MCF 10A (cell line): Measurements from ENCODE around the gene TSPAN4. TPM values are rescaled to one million over a fixed set of nuclear protein-coding genes. Genes with fewer than 3 reads are reported as not detected.

Source experiments
- BruUV-seq: library from RNA; stranded (reverse); fragments of 400-500 nt; replicated peaks from 2 replicates; lab custom pipeline; 2021; lab: Mats Ljungman, UMichigan
- CTCF ChIA-PET: fragments of 300-600 bp; sonication (Branson Sonifier 250); formaldehyde crosslinking; extraction: SDS; loops from one replicate; lab custom pipeline; 2021; ENCODE audit warnings: antibody characterized with exemption, inconsistent platforms; lab: Yijun Ruan, JAX
- POLR2A ChIA-PET: fragments of 300-600, 350-650 bp; sonication (Branson Sonifier 250); formaldehyde crosslinking; extraction: SDS; loops from one replicate; lab custom pipeline; 2020; ENCODE audit warnings: antibody characterized with exemption, inconsistent platforms; lab: Yijun Ruan, JAX
- DNase-seq: peaks from one replicate; pipeline ENCODE4 v3.0.0-alpha.2; 2018; ENCODE audit not compliant: unreplicated experiment
- H3K27ac Mint-ChIP-seq: one replicate; pipeline ENCODE4 v1.8.0; 2022; ENCODE audit warnings: mild to moderate bottlenecking, low read depth, mixed read lengths; ENCODE audit not compliant: unreplicated experiment
- H3K27me3 Mint-ChIP-seq: one replicate; pipeline ENCODE4 v1.8.0; 2022; ENCODE audit warnings: mixed read lengths; ENCODE audit not compliant: insufficient read depth, unreplicated experiment
- H3K36me3 Mint-ChIP-seq: one replicate; pipeline ENCODE4 v1.8.0; 2022; ENCODE audit warnings: mild to moderate bottlenecking, moderate library complexity, mixed read lengths; ENCODE audit not compliant: insufficient read depth, unreplicated experiment
- H3K4me1 Mint-ChIP-seq: one replicate; pipeline ENCODE4 v1.8.0; 2022; ENCODE audit warnings: mixed read lengths; ENCODE audit not compliant: insufficient read depth, unreplicated experiment
- H3K4me3 Mint-ChIP-seq: one replicate; pipeline ENCODE4 v1.8.0; 2022; ENCODE audit warnings: mild to moderate bottlenecking, moderate library complexity, mixed read lengths; ENCODE audit not compliant: unreplicated experiment
- H3K9me3 Mint-ChIP-seq: one replicate; pipeline ENCODE4 v1.8.0; 2022; ENCODE audit warnings: mixed read lengths; ENCODE audit not compliant: unreplicated experiment
- CTCF ChIP-seq: fragments of 200-600 bp; IDR thresholded peaks from one replicate; pipeline ENCODE4 v1.8.0; 2022; ENCODE audit warnings: antibody characterized with exemption, mild to moderate bottlenecking; ENCODE audit not compliant: unreplicated experiment
- intact Hi-C: fragments of 100-400 bp; cut with micrococcal nuclease; formaldehyde crosslinking; loops from 2 replicates; pipeline ENCODE4 v1.14.1; 2022
- total RNA-seq: library from RNA; stranded (reverse); gene quantifications from 2 replicates; pipeline ENCODE4 v1.2.3, GENCODE V29; 2022

The TSPAN4 gene
- total RNA-seq, 1 experiment from 2014 or later, result 148 TPM

- BruUV-seq, result no TSS peak
- Mint-ChIP-seq H3K4me3 (no peak overlapping the region), H3K27ac (no peak overlapping the region), H3K4me1 (no peaks in the 10 kb centered on the region), H3K9me3 (no peaks in the 10 kb centered on the region), H3K36me3 (peaks cover 33% of the 10 kb centered on the region), H3K27me3 (no peaks in the 10 kb centered on the region)
- no peak for TF ChIP-seq CTCF
- intact Hi-C loops, result loop anchor here (5.0 kb wide), 1 partner anchor 37 kb away; no protein-coding TSS in a partner anchor
- CTCF ChIA-PET, result interaction anchor here (1.1 to 1.2 kb wide), 2 partner anchors 23 to 93 kb away, joined by 3 to 5 read pairs; partner anchors contain the start of gene GATD1
- POLR2A ChIA-PET, result interaction anchor here (0.9 to 1.4 kb wide), 3 partner anchors 9 to 20 kb away, joined by 3 to 6 read pairs (median 6); partner anchors contain the start of gene RPLP2
- no peak for DNase-seq
Measured at GRCh38 chr11:799641-800316, 42.9 kb upstream of the TSPAN4 start.

- DNase-seq, result no peak
- H3K27me3 Mint-ChIP-seq, result no peaks in the 10 kb centered on the region
- CTCF ChIA-PET, result no interaction called here
- POLR2A ChIA-PET, result interaction anchor here (0.9 to 1.4 kb wide), 2 partner anchors 9 to 14 kb away, joined by 4 to 6 read pairs; partner anchors contain the start of gene RPLP2
- H3K4me1 Mint-ChIP-seq, result no peaks in the 10 kb centered on the region
- intact Hi-C loops, result no loop called here
- no peaks in the 10 kb centered on the region for H3K9me3 Mint-ChIP-seq
- no peak overlapping the region for H3K4me3 Mint-ChIP-seq
- no peak overlapping the region for H3K27ac Mint-ChIP-seq
- TF ChIP-seq CTCF, result no peak
- peaks cover 31% of the 10 kb centered on the region for H3K36me3 Mint-ChIP-seq
- BruUV-seq, result no TSS peak
Measured at GRCh38 chr11:800473-800872, 42.2 kb upstream of the TSPAN4 start.

- DNase-seq, result no peak
- ChIA-PET POLR2A (interaction anchor here (0.9 to 1.4 kb wide), 2 partner anchors 8 to 15 kb away, joined by 4 to 6 read pairs; partner anchors contain the start of gene RPLP2), CTCF (interaction anchor here (1.1 kb wide), 1 partner anchor 282 kb away, joined by 3 read pairs; no protein-coding TSS in a partner anchor)
- H3K4me1 Mint-ChIP-seq, result no peaks in the 10 kb centered on the region
- TF ChIP-seq CTCF, result no peak
- intact Hi-C loops, result no loop called here
- H3K4me3 Mint-ChIP-seq, result no peak overlapping the region
- no TSS peak for BruUV-seq
- no peaks in the 10 kb centered on the region for H3K9me3 Mint-ChIP-seq
- peaks cover 35% of the 10 kb centered on the region for H3K36me3 Mint-ChIP-seq
- no peak overlapping the region for H3K27ac Mint-ChIP-seq
- no peaks in the 10 kb centered on the region for H3K27me3 Mint-ChIP-seq
Measured at GRCh38 chr11:801097-801780, 41.4 kb upstream of the TSPAN4 start.
